Naive thymus-derived CD4-positive, alpha-beta T cell (primary cell): Measurements from ENCODE around the gene CACNG4. TPM values are rescaled to one million over a fixed set of nuclear protein-coding genes. Genes with fewer than 3 reads are reported as not detected.

ENCODE experiments used
- ATAC-seq: fragments of 150-1000 bp; cut with Tn5 transposase; 2 replicates; pipeline ENCODE4 v1.10.0; 2021; ENCODE audit warnings: mild to moderate bottlenecking, moderate library complexity
- CTCF ChIA-PET: fragments of 350-600 bp; sonication (Branson Sonifier 250); formaldehyde crosslinking; loops from one replicate; lab custom pipeline; 2021; ENCODE audit warnings: antibody characterized with exemption; lab: Charles Lee
- POLR2A ChIA-PET: fragments of 350-600 bp; sonication (Branson Sonifier 250); formaldehyde crosslinking; loops from one replicate; lab custom pipeline; 2021; ENCODE audit warnings: antibody characterized with exemption, inconsistent platforms; lab: Charles Lee
- DNase-seq, 9 donors: peaks; one replicate each; pipeline versions ENCODE4 v3.0.0 to v3.0.0-alpha.2; 2020 to 2022; ENCODE audit warnings: mixed read lengths in 1 of 9
- H3K27ac ChIP-seq: one replicate; pipeline ENCODE4 v1.7.0; 2013; ENCODE audit warnings: mild to moderate bottlenecking, low read depth, low read length, moderate library complexity
- H3K27me3 ChIP-seq, 2 donors: one replicate each; pipeline ENCODE4 v1.7.0; 2013; ENCODE audit warnings: low read length in 2 of 2, mild to moderate bottlenecking in 2 of 2, moderate library complexity in 2 of 2; ENCODE audit not compliant: control insufficient read depth in 2 of 2, insufficient read depth in 2 of 2
- H3K36me3 ChIP-seq, 3 experiments: 1 replicate in 2 of 3; 2 replicates in 1 of 3; pipeline ENCODE4 v1.7.0; 2013; ENCODE audit warnings: low read length in 3 of 3, mild to moderate bottlenecking in 3 of 3, moderate library complexity in 1 of 3; ENCODE audit not compliant: insufficient read depth in 3 of 3, control insufficient read depth in 2 of 3
- H3K4me1 ChIP-seq, 2 donors: one replicate each; pipeline ENCODE4 v1.7.0; 2013; ENCODE audit warnings: low read length in 2 of 2, mild to moderate bottlenecking in 2 of 2, moderate library complexity in 1 of 2; ENCODE audit not compliant: control insufficient read depth in 2 of 2, insufficient read depth in 2 of 2
- H3K4me3 ChIP-seq: 2 replicates; pipeline ENCODE4 v1.7.0; 2013; ENCODE audit warnings: mild to moderate bottlenecking, low read length
- H3K9me3 ChIP-seq, 3 experiments: 1 replicate in 2 of 3; 2 replicates in 1 of 3; pipeline ENCODE4 v1.7.0; 2013; ENCODE audit warnings: low read length in 3 of 3; ENCODE audit not compliant: control insufficient read depth in 2 of 3
- H3K27ac Mint-ChIP-seq, 9 donors: one replicate each; pipeline ENCODE4 v1.8.0; 2020 to 2022; ENCODE audit warnings: mixed read lengths in 9 of 9, mild to moderate bottlenecking in 8 of 9, moderate library complexity in 5 of 9, inconsistent platforms in 2 of 9
- H3K27me3 Mint-ChIP-seq, 5 donors: one replicate each; pipeline ENCODE4 v1.8.0; 2021 to 2022; ENCODE audit warnings: mixed read lengths in 5 of 5, mild to moderate bottlenecking in 1 of 5
- H3K36me3 Mint-ChIP-seq, 5 donors: one replicate each; pipeline ENCODE4 v1.8.0; 2020 to 2022; ENCODE audit warnings: mixed read lengths in 5 of 5, mild to moderate bottlenecking in 3 of 5, inconsistent platforms in 1 of 5
- H3K4me1 Mint-ChIP-seq, 7 donors: one replicate each; pipeline ENCODE4 v1.8.0; 2020 to 2022; ENCODE audit warnings: mixed read lengths in 7 of 7, mild to moderate bottlenecking in 3 of 7, inconsistent platforms in 1 of 7
- H3K4me3 Mint-ChIP-seq, 10 donors: one replicate each; pipeline ENCODE4 v1.8.0; 2020 to 2022; ENCODE audit warnings: mild to moderate bottlenecking in 10 of 10, mixed read lengths in 10 of 10, moderate library complexity in 6 of 10, inconsistent platforms in 2 of 10
- H3K9me3 Mint-ChIP-seq, 11 donors: one replicate each; pipeline ENCODE4 v1.8.0; 2020 to 2022; ENCODE audit warnings: mixed read lengths in 11 of 11, mild to moderate bottlenecking in 4 of 11, inconsistent platforms in 1 of 11, moderate library complexity in 1 of 11
- intact Hi-C, 2 donors: fragments of 100-400 bp; cut with micrococcal nuclease; formaldehyde crosslinking; loops; one replicate each; pipeline ENCODE4 v1.15.1; 2023
- polyA plus RNA-seq, 2 donors: library from polyadenylated mRNA; unstranded; fragments of 300-500 nt; fragmentation: Illumina TruSeq; gene quantifications; one replicate each; pipeline ENCODE4 v1.2.3, GENCODE V29; 2021
- total RNA-seq, 6 experiments: library from RNA in 5 of 6; stranded (reverse) in 5 of 6; gene quantifications; 1 replicate in 5 of 6; 2 replicates in 1 of 6; pipeline ENCODE4 v1.2.3 and lab custom pipeline; 2021 to 2026

The CACNG4 gene
- total and polyA plus RNA-seq, 7 experiments from 2014 or later, result not detected

- no peak for ATAC-seq
- Histone ChIP-seq H3K27ac (no peak overlapping the region), H3K4me3 (no peak overlapping the region), H3K9me3 (no peaks in the 10 kb centered on the region), H3K36me3 (no peaks in the 10 kb centered on the region), H3K27me3 (no peaks in the 10 kb centered on the region), H3K4me1 (no peaks in the 10 kb centered on the region)
- intact Hi-C loops, result no loop called here
- POLR2A ChIA-PET, result no interaction called here
- Mint-ChIP-seq H3K27ac (no peak overlapping the region), H3K36me3 (no peaks in the 10 kb centered on the region), H3K9me3 (peaks cover 0 to 5% (median 0%) of the 10 kb centered on the region in 11 donors), H3K4me3 (no peak overlapping the region), H3K27me3 (peaks cover 0 to 14% (median 13%) of the 10 kb centered on the region in 5 donors), H3K4me1 (no peaks in the 10 kb centered on the region)
- DNase-seq, result no peak
- CTCF ChIA-PET, result no interaction called here
These were observed 51.7 kb downstream of the CACNG4 start for GRCh38 chr17:67016039-67016762.

GRCh38 chr17:67017910-67018309, 53.4 kb downstream of the CACNG4 start:
- Histone ChIP-seq H3K4me3 (no peak overlapping the region), H3K36me3 (no peaks in the 10 kb centered on the region), H3K27me3 (no peaks in the 10 kb centered on the region), H3K9me3 (no peaks in the 10 kb centered on the region), H3K27ac (no peak overlapping the region), H3K4me1 (no peaks in the 10 kb centered on the region)
- Mint-ChIP-seq H3K4me1 (no peaks in the 10 kb centered on the region), H3K9me3 (peaks cover 0 to 5% (median 0%) of the 10 kb centered on the region in 11 donors), H3K27me3 (peaks cover 0 to 14% (median 4%) of the 10 kb centered on the region in 5 donors), H3K27ac (no peak overlapping the region), H3K36me3 (no peaks in the 10 kb centered on the region), H3K4me3 (no peak overlapping the region)
- CTCF ChIA-PET, result interaction anchor here (0.5 kb wide), 1 partner anchor 15 kb away, joined by 3 read pairs; no protein-coding TSS in a partner anchor
- intact Hi-C loops, result no loop called here
- DNase-seq (no peak), ATAC-seq (no peak)
- POLR2A ChIA-PET, result interaction anchor here (0.7 kb wide), 1 partner anchor 1168 kb away, joined by 3 read pairs; no protein-coding TSS in a partner anchor

DNA sequence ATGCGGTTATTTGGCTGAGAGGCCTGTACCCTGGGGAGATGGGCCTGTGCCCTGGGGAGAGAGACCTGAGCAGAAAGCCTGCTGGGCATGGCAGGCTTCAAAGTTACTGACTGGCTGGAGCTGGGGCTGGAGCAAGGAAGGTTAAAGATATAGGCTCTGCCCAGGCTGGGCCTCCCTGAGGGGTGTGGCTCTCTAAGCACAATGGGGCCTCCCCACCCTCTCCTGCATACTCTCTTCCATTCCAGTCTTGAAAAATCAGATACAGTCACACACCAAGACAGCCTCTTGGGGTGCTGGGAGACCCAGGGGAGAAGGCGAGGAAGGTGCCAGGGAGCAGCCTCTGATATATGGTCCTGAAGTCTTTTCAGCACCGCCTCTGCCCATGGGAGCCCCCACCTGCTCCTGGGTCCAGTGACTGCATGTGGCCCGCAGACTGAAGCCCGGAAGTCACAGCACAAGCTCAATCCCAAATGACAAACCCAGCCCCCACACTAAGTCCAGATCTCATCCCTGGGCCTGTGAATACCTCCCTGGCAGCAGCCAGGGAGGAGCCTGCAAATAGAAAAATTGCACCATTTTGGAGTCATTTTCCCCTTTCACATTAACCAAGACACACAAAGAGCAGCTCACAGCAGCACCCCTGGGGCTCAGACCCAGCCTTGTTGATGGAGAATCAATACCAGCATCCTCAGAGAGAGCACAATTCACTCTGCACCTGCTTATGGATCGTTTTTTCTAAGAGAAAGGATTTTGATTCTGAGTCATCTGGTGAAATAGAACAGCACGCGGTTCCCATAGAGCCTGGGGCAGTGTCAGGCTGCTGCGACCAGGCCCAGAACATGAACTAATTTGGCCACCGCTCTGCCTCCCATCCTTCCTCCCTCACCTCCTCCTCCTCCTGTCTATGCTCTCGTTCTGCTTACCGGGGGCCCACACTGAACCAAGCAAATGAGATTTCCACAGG, 54.2 kb downstream of the CACNG4 start:
- Histone ChIP-seq H3K36me3 (no peaks in the 10 kb centered on the region), H3K4me3 (no peak overlapping the region), H3K27me3 (no peaks in the 10 kb centered on the region), H3K9me3 (no peaks in the 10 kb centered on the region), H3K27ac (no peak overlapping the region), H3K4me1 (no peaks in the 10 kb centered on the region)
- Mint-ChIP-seq H3K4me1 (no peaks in the 10 kb centered on the region), H3K4me3 (no peak overlapping the region), H3K27ac (no peak overlapping the region), H3K36me3 (no peaks in the 10 kb centered on the region), H3K27me3 (peaks cover 0 to 14% (median 0%) of the 10 kb centered on the region in 5 donors), H3K9me3 (peaks cover 0 to 5% (median 0%) of the 10 kb centered on the region in 11 donors)
- CTCF ChIA-PET, result interaction anchor here (0.5 kb wide), 1 partner anchor 16 kb away, joined by 3 read pairs; no protein-coding TSS in a partner anchor
- POLR2A ChIA-PET, result no interaction called here
- DNase-seq (no peak), ATAC-seq (no peak)
- intact Hi-C loops, result no loop called here

DNA sequence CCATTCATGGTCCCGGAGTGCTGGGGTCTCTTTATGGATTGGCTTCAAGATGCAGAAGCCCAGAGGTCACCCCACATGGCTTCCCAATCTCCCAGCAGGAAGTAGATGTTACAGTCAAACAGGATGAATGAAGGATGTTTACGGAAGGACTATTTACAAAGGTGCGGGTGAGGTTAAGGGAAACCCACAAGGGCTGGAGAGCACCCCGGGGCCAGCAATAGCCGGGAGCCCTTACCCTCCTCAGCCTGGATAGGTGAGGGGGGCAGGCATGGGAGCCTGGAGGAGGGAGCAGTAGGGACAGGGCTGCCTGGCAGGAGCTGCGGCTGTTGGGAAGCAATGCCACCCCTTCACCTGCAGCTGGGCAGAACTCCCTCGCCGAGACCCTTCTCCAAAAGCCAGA, 55.3 kb downstream of the CACNG4 start:
- peaks cover 0 to 4% (median 0%) of the 10 kb centered on the region in 11 donors for H3K9me3 Mint-ChIP-seq

DNA sequence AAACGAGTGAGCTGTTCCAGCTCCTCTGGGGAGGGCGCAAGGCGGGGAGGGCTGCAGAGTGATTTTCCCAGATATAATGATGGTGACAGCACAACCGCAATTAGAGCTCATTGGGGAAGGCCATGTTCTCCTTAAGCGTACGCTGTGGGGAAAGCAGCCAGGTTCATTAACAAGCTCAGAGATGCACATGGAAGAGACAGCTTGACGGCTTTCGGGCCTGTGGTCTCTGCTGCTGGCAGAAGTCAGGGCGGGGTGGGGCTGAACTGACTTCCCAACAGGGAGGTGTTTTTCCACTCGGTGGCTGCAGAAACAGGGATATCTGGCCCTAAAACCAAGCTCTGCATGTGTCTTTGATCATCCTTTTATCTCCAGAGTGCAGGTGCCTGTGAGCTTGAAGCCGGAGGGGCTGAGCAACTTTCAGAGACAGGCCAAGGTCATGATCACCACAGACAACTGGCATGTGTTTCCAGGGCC, 55.8 kb downstream of the CACNG4 start:
- Histone ChIP-seq H3K4me3 (no peak overlapping the region), H3K36me3 (no peaks in the 10 kb centered on the region), H3K9me3 (no peaks in the 10 kb centered on the region), H3K27me3 (no peaks in the 10 kb centered on the region), H3K27ac (no peak overlapping the region), H3K4me1 (no peaks in the 10 kb centered on the region)
- ATAC-seq, result no peak
- POLR2A ChIA-PET, result no interaction called here
- no peak for DNase-seq
- CTCF ChIA-PET, result no interaction called here
- Mint-ChIP-seq H3K9me3 (peaks cover 0 to 2% (median 0%) of the 10 kb centered on the region in 11 donors), H3K4me1 (no peaks in the 10 kb centered on the region), H3K27me3 (peaks cover 0 to 12% (median 0%) of the 10 kb centered on the region in 5 donors), H3K27ac (no peak overlapping the region), H3K4me3 (no peak overlapping the region), H3K36me3 (no peaks in the 10 kb centered on the region)
- intact Hi-C loops, result no loop called here

More for the DNA sequence above, 55.3 kb downstream of the CACNG4 start:
- Mint-ChIP-seq H3K4me1 (no peaks in the 10 kb centered on the region), H3K36me3 (no peaks in the 10 kb centered on the region), H3K4me3 (no peak overlapping the region), H3K27me3 (peaks cover 0 to 8% (median 0%) of the 10 kb centered on the region in 5 donors), H3K27ac (no peak overlapping the region)
- DNase-seq, result no peak
- intact Hi-C loops, result no loop called here
- Histone ChIP-seq H3K27me3 (no peaks in the 10 kb centered on the region), H3K36me3 (no peaks in the 10 kb centered on the region), H3K4me3 (no peak overlapping the region), H3K9me3 (no peaks in the 10 kb centered on the region), H3K27ac (no peak overlapping the region), H3K4me1 (no peaks in the 10 kb centered on the region)
- CTCF ChIA-PET, result no interaction called here
- POLR2A ChIA-PET, result no interaction called here
- ATAC-seq, result no peak

GRCh38 chr17:67021196-67021595, 56.7 kb downstream of the CACNG4 start:
- H3K27ac Mint-ChIP-seq, result no peak overlapping the region

More at GRCh38 chr17:67021196-67021595, 56.7 kb downstream of the CACNG4 start:
- Histone ChIP-seq H3K27ac (no peak overlapping the region), H3K9me3 (no peaks in the 10 kb centered on the region), H3K4me3 (no peak overlapping the region), H3K27me3 (no peaks in the 10 kb centered on the region), H3K4me1 (no peaks in the 10 kb centered on the region), H3K36me3 (no peaks in the 10 kb centered on the region)
- Mint-ChIP-seq H3K4me3 (no peak overlapping the region), H3K4me1 (no peaks in the 10 kb centered on the region), H3K27me3 (peaks cover 0 to 9% (median 0%) of the 10 kb centered on the region in 5 donors), H3K36me3 (no peaks in the 10 kb centered on the region), H3K9me3 (peaks cover 0 to 2% (median 0%) of the 10 kb centered on the region in 11 donors)
- ChIA-PET POLR2A (no interaction called here), CTCF (no interaction called here)
- DNase-seq (no peak), ATAC-seq (no peak)
- intact Hi-C loops, result no loop called here
